ENCODE results near the gene SAFB. TPM values are rescaled to one million over a fixed set of nuclear protein-coding genes. Genes with fewer than 3 reads are reported as not detected.
A peak's percentile ranks its signal among the peaks of the same experiment; 100 is the strongest.

The SAFB gene
- total and polyA plus RNA-seq, 2 of the 13 experiments (the other 11 are each of a cell fraction or from before 2014, with no cell fraction given): 21.0 to 28.4 TPM

- TF ChIP-seq KLF15 (CRISPR knock-in tag; IDR thresholded peaks at IDR 0.05; ENCODE audit: borderline replicate concordance) (no peak; the same call in 1 of the 2 replicates), ZNF746 (CRISPR knock-in tag; IDR thresholded peaks at IDR 0.05) (no peak), ZNF572 (CRISPR knock-in tag; IDR thresholded peaks at IDR 0.05) (peak; percentile 53; the same call in 1 of the 2 replicates), TRIM22 (IDR thresholded peaks at IDR 0.05) (no peak), NR2F2 (IDR thresholded peaks at IDR 0.05; ENCODE audit: borderline replicate concordance, low read depth) (no peak), GLMP (CRISPR knock-in tag; IDR thresholded peaks at IDR 0.05; ENCODE audit: borderline replicate concordance) (no peak), ZNF776 (CRISPR knock-in tag; IDR thresholded peaks at IDR 0.05) (no peak; the same call in 1 of the 2 replicates), ZNF569 (CRISPR knock-in tag; IDR thresholded peaks at IDR 0.05; ENCODE audit: borderline replicate concordance) (no peak; the same call in 1 of the 2 replicates), EZH2 (conservative IDR thresholded peaks at IDR 0.05; ENCODE audit: low read depth, low read length) (no peak), GABPB1 (CRISPR knock-in tag; IDR thresholded peaks at IDR 0.05) (peak; percentile 92), TP53 (CRISPR knock-in tag; conservative IDR thresholded peaks at IDR 0.05) (peak; percentile 68; the same call in 1 of the 2 replicates), ZNF382 (CRISPR knock-in tag; IDR thresholded peaks at IDR 0.05; ENCODE audit: borderline replicate concordance) (no peak), ZNF781 (CRISPR knock-in tag; IDR thresholded peaks at IDR 0.05; ENCODE audit: borderline replicate concordance, not compliant biosample characterization) (no peak), THAP7 (CRISPR knock-in tag; IDR thresholded peaks at IDR 0.05) (0 out of 2 replicates have a peak, but pooled peaks have one; percentile 84), WIZ (CRISPR knock-in tag; IDR thresholded peaks at IDR 0.05) (peak; percentile 69; the same call in 1 of the 2 replicates), GRHL1 (CRISPR knock-in tag; conservative IDR thresholded peaks at IDR 0.05) (no peak), ZFYVE20 (CRISPR knock-in tag; IDR thresholded peaks at IDR 0.05; ENCODE audit: borderline replicate concordance, low read depth) (no peak), CENPX (CRISPR knock-in tag; IDR thresholded peaks at IDR 0.05) (no peak), PBX3 (CRISPR knock-in tag; IDR thresholded peaks at IDR 0.05; ENCODE audit: borderline replicate concordance) (0 out of 2 replicates have a peak, but pooled peaks have one; percentile 71), U2AF1 (optimal IDR thresholded peaks at IDR 0.05; ENCODE audit: low read depth, low read length) (no peak), TBL1XR1 (IDR thresholded peaks at IDR 0.05; ENCODE audit: borderline replicate concordance, low read length, partially characterized antibody) (no peak), MTF2 (CRISPR knock-in tag; IDR thresholded peaks at IDR 0.05; ENCODE audit: borderline replicate concordance) (0 out of 2 replicates have a peak, but pooled peaks have one; percentile 32)
These were observed at the start of gene SAFB, which contains the start of gene SAFB2 (continued) for GRCh38 chr19:5622465-5623396.
